ENCODE measurements around the gene ENTPD5. TPM values are rescaled to one million over a fixed set of nuclear protein-coding genes. Genes with fewer than 3 reads are reported as not detected.

Gene ENTPD5
- total and polyA plus RNA-seq, 2 donors (not counting 1 experiment from before 2014, with no cell fraction given): 5.5 to 14.7 TPM

DNA sequence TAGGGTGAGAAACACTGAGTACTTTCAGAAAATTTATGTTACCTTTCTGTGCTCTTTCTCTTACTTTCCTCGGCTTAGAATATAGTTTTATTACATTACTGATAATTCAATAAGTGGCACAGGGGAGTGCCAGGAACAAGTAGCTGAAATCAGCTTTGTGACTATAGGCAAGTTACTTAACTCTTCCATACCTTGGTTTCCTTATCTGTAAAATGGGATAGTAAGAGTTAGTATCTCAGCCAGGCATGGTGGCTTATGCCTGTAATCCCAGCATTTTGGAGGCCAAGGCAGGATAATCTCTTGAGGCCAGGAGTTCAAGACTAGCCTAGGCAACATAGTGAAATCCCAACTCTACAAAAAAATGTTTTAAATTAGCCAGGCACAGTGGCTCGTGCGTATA is 15.5 kb upstream of the ENTPD5 start:
- H3K4me3 Mint-ChIP-seq: no peak overlapping the region
- H3K4me1 Mint-ChIP-seq: peaks cover 2% of the 10 kb centered on the region
- Histone ChIP-seq H3K36me3 (replicated peaks in 1 of 2; ENCODE audit: control extremely low read depth in 1 of 2, control insufficient read depth in 1 of 2, extremely low read depth in 1 of 2, insufficient read depth in 2 of 2, low read length in 1 of 2) (no peaks in the 10 kb centered on the region), H3K4me1 (ENCODE audit: control insufficient read depth in 2 of 2, insufficient read depth in 2 of 2, low read length in 2 of 2) (no peaks in the 10 kb centered on the region), H3K4me3 (ENCODE audit: control extremely low read depth in 1 of 5, extremely low read depth in 1 of 5, insufficient read depth in 1 of 5, low read depth in 2 of 5, low read length in 4 of 5) (no peak overlapping the region), H3K27ac (ENCODE audit: low read length in 2 of 2) (no peak overlapping the region), H3K4me2 (replicated peaks; ENCODE audit: low read depth, low read length, poor library complexity, severe bottlenecking) (no peak overlapping the region), H3K27me3 (replicated peaks in 1 of 4; ENCODE audit: control extremely low read depth in 1 of 4, control insufficient read depth in 3 of 4, insufficient read depth in 4 of 4, low read length in 3 of 4) (no peaks in the 10 kb centered on the region), H3K79me2 (ENCODE audit: control insufficient read depth, insufficient read depth, low read length) (no peaks in the 10 kb centered on the region), H3K9ac (ENCODE audit: low read length) (no peak overlapping the region), H3K9me3 (ENCODE audit: control extremely low read depth in 1 of 3, control insufficient read depth in 2 of 3, insufficient read depth in 1 of 3, low read length in 2 of 3) (no peaks in the 10 kb centered on the region), H2AFZ (ENCODE audit: insufficient read depth, low read depth, low read length, poor library complexity, severe bottlenecking) (no peak overlapping the region), H4K20me1 (ENCODE audit: control insufficient read depth, insufficient read depth, low read length, poor library complexity, severe bottlenecking) (no peaks in the 10 kb centered on the region)
- WGBS (ENCODE audit: insufficient coverage): no CpG with 5 or more reads among the region's 3 CpGs
- no peak overlapping the region for H3K27ac Mint-ChIP-seq
- ChIA-PET POLR2A (no interaction called here), CTCF (interaction anchor here (0.7 kb wide), 1 partner anchor 467 kb away, joined by 3 read pairs; no protein-coding TSS in a partner anchor)
- no peaks in the 10 kb centered on the region for H3K27me3 Mint-ChIP-seq
- ATAC-seq (ENCODE audit: low read depth) (no peak), DNase-seq (no peak)
- H3K9me3 Mint-ChIP-seq (ENCODE audit: insufficient read depth): no peaks in the 10 kb centered on the region
- intact Hi-C loops (cut with micrococcal nuclease): loop anchor here (10.0 kb wide), 1 partner anchor 530 kb away; no protein-coding TSS in a partner anchor
- TF ChIP-seq EZH2 (IDR thresholded peaks at IDR 0.05; ENCODE audit: borderline replicate concordance, insufficient read depth, low read depth, low read length, poor library complexity, severe bottlenecking): no peak
- TF ChIP-seq, protein P1, sequence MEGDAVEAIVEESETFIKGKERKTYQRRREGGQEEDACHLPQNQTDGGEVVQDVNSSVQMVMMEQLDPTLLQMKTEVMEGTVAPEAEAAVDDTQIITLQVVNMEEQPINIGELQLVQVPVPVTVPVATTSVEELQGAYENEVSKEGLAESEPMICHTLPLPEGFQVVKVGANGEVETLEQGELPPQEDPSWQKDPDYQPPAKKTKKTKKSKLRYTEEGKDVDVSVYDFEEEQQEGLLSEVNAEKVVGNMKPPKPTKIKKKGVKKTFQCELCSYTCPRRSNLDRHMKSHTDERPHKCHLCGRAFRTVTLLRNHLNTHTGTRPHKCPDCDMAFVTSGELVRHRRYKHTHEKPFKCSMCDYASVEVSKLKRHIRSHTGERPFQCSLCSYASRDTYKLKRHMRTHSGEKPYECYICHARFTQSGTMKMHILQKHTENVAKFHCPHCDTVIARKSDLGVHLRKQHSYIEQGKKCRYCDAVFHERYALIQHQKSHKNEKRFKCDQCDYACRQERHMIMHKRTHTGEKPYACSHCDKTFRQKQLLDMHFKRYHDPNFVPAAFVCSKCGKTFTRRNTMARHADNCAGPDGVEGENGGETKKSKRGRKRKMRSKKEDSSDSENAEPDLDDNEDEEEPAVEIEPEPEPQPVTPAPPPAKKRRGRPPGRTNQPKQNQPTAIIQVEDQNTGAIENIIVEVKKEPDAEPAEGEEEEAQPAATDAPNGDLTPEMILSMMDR (IDR thresholded peaks at IDR 0.05): no peak

DNA sequence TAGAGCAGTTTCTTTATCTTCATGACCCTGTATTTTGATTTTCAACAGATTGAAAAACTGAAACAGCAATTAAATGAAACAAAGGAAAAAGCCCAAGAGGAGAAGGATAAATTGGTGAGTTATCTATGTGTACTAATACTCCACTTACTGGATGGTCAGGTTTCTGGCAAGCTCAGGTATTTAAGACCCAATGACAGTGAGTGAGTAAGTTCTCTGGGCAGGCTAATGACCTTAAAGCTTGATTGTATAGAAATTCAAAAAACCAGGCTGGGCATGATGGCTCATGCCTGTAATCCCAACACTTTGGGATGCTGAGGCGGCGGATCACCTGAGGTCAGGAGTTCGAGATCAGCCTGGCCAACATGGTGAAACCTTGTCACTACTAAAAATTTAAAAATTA is 10.0 kb upstream of the ENTPD5 start:
- intact Hi-C loops (cut with micrococcal nuclease): no loop called here
- no peaks in the 10 kb centered on the region for H4K20me1 ChIP-seq (ENCODE audit: control insufficient read depth, insufficient read depth, low read length, poor library complexity, severe bottlenecking)
- no peak overlapping the region for H3K4me2 ChIP-seq (replicated peaks; ENCODE audit: low read depth, low read length, poor library complexity, severe bottlenecking)
- ChIA-PET POLR2A (no interaction called here), CTCF (interaction anchor here (0.7 kb wide), 1 partner anchor 56 kb away, joined by 4 read pairs; no protein-coding TSS in a partner anchor)
- H3K4me1 ChIP-seq (ENCODE audit: control insufficient read depth in 2 of 2, insufficient read depth in 2 of 2, low read length in 2 of 2): no peaks in the 10 kb centered on the region
- Mint-ChIP-seq H3K27ac (no peak overlapping the region), H3K27me3 (no peaks in the 10 kb centered on the region), H3K4me1 (peaks cover 2% of the 10 kb centered on the region), H3K4me3 (no peak overlapping the region), H3K9me3 (ENCODE audit: insufficient read depth) (no peaks in the 10 kb centered on the region)
- no peak overlapping the region for H3K4me3 ChIP-seq (ENCODE audit: control extremely low read depth in 1 of 5, extremely low read depth in 1 of 5, insufficient read depth in 1 of 5, low read depth in 2 of 5, low read length in 4 of 5)
- no peaks in the 10 kb centered on the region for H3K79me2 ChIP-seq (ENCODE audit: control insufficient read depth, insufficient read depth, low read length)
- H3K27me3 ChIP-seq (replicated peaks in 1 of 4; ENCODE audit: control extremely low read depth in 1 of 4, control insufficient read depth in 3 of 4, insufficient read depth in 4 of 4, low read length in 3 of 4): no peaks in the 10 kb centered on the region
- no peak for DNase-seq
- H3K9ac ChIP-seq (ENCODE audit: low read length): no peak overlapping the region
- no peak for ATAC-seq (ENCODE audit: low read depth)
- H3K9me3 ChIP-seq (ENCODE audit: control extremely low read depth in 1 of 3, control insufficient read depth in 2 of 3, insufficient read depth in 1 of 3, low read length in 2 of 3): no peaks in the 10 kb centered on the region
- TF ChIP-seq, protein P1 (IDR thresholded peaks at IDR 0.05): no peak
- TF ChIP-seq EZH2 (IDR thresholded peaks at IDR 0.05; ENCODE audit: borderline replicate concordance, insufficient read depth, low read depth, low read length, poor library complexity, severe bottlenecking): no peak
- WGBS (ENCODE audit: insufficient coverage): 100% methylated on average over 2 of the region's 3 CpGs
- no peak overlapping the region for H3K27ac ChIP-seq (ENCODE audit: low read length in 2 of 2)
- H2AFZ ChIP-seq (ENCODE audit: insufficient read depth, low read depth, low read length, poor library complexity, severe bottlenecking): no peak overlapping the region
- no peaks in the 10 kb centered on the region for H3K36me3 ChIP-seq (replicated peaks in 1 of 2; ENCODE audit: control extremely low read depth in 1 of 2, control insufficient read depth in 1 of 2, extremely low read depth in 1 of 2, insufficient read depth in 2 of 2, low read length in 1 of 2)

Measured in B cell (primary cell).